Endothelial cell (in vitro differentiated cells): Measurements from ENCODE around the gene SUFU. TPM values are rescaled to one million over a fixed set of nuclear protein-coding genes. Genes with fewer than 3 reads are reported as not detected.

Source experiments
- DNase-seq: peaks from one replicate; pipeline ENCODE4 v3.0.0; 2021; ENCODE audit warnings: low spot score
- H3K27ac Mint-ChIP-seq: one replicate; pipeline ENCODE4 v1.8.0; 2021; ENCODE audit warnings: mixed read lengths, inconsistent platforms; ENCODE audit not compliant: unreplicated experiment
- H3K27me3 Mint-ChIP-seq: one replicate; pipeline ENCODE4 v1.8.0; 2021; ENCODE audit warnings: mild to moderate bottlenecking, moderate library complexity, mixed read lengths, inconsistent platforms; ENCODE audit not compliant: unreplicated experiment
- H3K36me3 Mint-ChIP-seq: one replicate; pipeline ENCODE4 v1.8.0; 2021; ENCODE audit warnings: mild to moderate bottlenecking, low read depth, mixed read lengths, inconsistent platforms; ENCODE audit not compliant: unreplicated experiment
- H3K4me1 Mint-ChIP-seq: one replicate; pipeline ENCODE4 v1.8.0; 2021; ENCODE audit warnings: mild to moderate bottlenecking, mixed read lengths, inconsistent platforms; ENCODE audit not compliant: unreplicated experiment
- H3K4me3 Mint-ChIP-seq: one replicate; pipeline ENCODE4 v1.8.0; 2021; ENCODE audit warnings: mild to moderate bottlenecking, mixed read lengths, inconsistent platforms; ENCODE audit not compliant: unreplicated experiment
- H3K9me3 Mint-ChIP-seq: one replicate; pipeline ENCODE4 v1.8.0; 2021; ENCODE audit warnings: mixed read lengths, inconsistent platforms; ENCODE audit not compliant: unreplicated experiment
- total RNA-seq: library from RNA; stranded (reverse); fragmentation: NEBNext Ultra II Directional; extraction: Animal tissue kit (Norgen Biotek cat#: 25700); gene quantifications from one replicate; pipeline ENCODE4 v1.2.1, GENCODE V29; 2021; ENCODE audit not compliant: unreplicated experiment
- TF ChIP-seq, protein P1 (sequence below): fragments of 200-600 bp; sonication (generic); IDR thresholded peaks from one replicate; pipeline ENCODE4 v1.5.0; 2021; ENCODE audit warnings: antibody characterized with exemption; ENCODE audit not compliant: unreplicated experiment

The SUFU gene
- total RNA-seq, 1 donor from 2014 or later: 44.4 TPM

DNA sequence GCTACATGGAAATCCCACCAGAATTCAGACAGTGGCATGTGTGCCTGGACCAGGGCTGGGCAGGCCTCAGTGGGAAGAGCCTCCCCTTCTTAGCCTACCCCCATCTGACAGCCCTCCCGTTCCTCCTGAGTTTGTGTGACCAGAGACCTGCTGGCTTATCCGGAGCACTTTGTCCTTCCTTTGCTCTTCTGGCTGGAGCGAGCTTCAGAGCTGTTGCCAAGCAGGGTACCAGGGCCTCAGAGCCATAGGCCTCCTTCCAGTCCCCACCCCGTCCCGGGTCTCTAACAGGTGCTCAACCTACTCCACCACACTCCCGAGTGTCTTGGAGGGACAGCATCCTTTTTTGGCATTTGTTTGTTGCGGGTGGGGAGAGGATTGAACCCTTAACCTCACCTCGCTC lies 114.0 kb downstream of the SUFU start:
- H3K27me3 Mint-ChIP-seq: peaks cover 10% of the 10 kb centered on the region
- H3K27ac Mint-ChIP-seq: no peak overlapping the region
- peaks cover 34% of the 10 kb centered on the region for H3K4me1 Mint-ChIP-seq
- TF ChIP-seq, protein P1, sequence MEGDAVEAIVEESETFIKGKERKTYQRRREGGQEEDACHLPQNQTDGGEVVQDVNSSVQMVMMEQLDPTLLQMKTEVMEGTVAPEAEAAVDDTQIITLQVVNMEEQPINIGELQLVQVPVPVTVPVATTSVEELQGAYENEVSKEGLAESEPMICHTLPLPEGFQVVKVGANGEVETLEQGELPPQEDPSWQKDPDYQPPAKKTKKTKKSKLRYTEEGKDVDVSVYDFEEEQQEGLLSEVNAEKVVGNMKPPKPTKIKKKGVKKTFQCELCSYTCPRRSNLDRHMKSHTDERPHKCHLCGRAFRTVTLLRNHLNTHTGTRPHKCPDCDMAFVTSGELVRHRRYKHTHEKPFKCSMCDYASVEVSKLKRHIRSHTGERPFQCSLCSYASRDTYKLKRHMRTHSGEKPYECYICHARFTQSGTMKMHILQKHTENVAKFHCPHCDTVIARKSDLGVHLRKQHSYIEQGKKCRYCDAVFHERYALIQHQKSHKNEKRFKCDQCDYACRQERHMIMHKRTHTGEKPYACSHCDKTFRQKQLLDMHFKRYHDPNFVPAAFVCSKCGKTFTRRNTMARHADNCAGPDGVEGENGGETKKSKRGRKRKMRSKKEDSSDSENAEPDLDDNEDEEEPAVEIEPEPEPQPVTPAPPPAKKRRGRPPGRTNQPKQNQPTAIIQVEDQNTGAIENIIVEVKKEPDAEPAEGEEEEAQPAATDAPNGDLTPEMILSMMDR: no peak
- H3K9me3 Mint-ChIP-seq: no peaks in the 10 kb centered on the region
- H3K4me3 Mint-ChIP-seq: peak overlapping the region; percentile 44
- DNase-seq: no peak
- peaks cover 29% of the 10 kb centered on the region for H3K36me3 Mint-ChIP-seq

DNA sequence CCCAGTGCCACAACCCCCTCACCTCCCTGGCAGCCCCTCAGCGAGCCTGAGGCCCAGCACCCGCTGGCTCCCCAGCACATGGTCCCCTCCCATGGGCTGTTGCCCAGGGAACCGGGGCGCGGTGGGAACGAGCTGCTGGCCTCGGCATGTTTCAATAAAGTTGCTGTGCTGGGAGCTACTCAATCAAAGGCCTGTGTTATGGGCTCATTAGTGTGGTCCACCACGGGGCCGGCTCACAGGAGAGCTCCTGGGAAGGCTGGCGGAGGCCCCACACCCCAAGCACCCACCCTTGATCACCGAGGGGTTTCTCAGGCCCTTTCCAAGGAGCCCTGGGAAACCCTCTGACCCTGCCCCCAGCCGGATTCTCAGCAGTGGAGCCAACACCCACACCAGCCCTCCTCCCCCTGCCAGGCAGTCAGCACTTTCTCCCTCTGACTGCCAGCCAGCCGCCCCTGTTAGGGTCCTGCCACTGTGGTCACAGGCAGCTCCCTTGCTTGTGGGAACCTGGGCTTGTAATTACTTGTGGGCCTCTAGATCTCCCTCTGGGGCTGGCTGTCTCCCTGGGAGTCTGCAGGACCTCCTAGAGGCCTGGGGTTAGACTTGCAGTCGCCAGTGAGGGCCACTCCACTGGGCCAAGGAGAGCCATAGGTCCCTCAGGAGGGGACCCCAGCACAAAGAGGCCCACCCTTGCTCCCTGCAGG lies 115.7 kb downstream of the SUFU start:
- Mint-ChIP-seq H3K4me1 (peaks cover 39% of the 10 kb centered on the region), H3K9me3 (no peaks in the 10 kb centered on the region), H3K27ac (no peak overlapping the region), H3K27me3 (peaks cover 12% of the 10 kb centered on the region), H3K4me3 (no peak overlapping the region), H3K36me3 (peaks cover 35% of the 10 kb centered on the region)
- no peak for DNase-seq
- TF ChIP-seq, protein P1: no peak

DNA sequence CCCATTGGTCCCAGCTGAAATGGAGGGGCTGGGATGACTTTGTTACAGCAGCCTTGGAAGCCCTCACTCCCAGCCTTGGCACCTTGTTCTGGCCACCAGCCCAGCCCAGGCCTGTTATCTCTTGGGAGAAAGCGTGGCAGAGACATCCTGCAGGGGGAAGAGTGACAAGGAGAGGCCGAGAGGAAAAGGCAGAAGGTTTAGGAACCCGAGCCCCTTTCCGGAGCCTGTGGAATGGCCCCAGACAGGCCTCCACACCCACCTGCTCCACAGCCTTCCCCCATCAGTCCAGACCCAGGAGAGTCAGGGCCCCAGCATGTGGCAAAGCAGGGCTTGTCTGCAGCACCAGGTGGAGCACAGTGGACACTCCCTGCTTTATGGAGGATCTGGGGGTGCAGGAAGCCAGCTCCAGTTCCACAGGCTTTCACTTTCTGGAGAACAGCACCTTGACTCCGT lies 116.4 kb downstream of the SUFU start:
- H3K9me3 Mint-ChIP-seq: no peaks in the 10 kb centered on the region
- peaks cover 42% of the 10 kb centered on the region for H3K4me1 Mint-ChIP-seq
- peaks cover 14% of the 10 kb centered on the region for H3K27me3 Mint-ChIP-seq
- H3K36me3 Mint-ChIP-seq: peaks cover 37% of the 10 kb centered on the region
- TF ChIP-seq, protein P1: no peak
- no peak for DNase-seq
- no peak overlapping the region for H3K4me3 Mint-ChIP-seq
- H3K27ac Mint-ChIP-seq: no peak overlapping the region

DNA sequence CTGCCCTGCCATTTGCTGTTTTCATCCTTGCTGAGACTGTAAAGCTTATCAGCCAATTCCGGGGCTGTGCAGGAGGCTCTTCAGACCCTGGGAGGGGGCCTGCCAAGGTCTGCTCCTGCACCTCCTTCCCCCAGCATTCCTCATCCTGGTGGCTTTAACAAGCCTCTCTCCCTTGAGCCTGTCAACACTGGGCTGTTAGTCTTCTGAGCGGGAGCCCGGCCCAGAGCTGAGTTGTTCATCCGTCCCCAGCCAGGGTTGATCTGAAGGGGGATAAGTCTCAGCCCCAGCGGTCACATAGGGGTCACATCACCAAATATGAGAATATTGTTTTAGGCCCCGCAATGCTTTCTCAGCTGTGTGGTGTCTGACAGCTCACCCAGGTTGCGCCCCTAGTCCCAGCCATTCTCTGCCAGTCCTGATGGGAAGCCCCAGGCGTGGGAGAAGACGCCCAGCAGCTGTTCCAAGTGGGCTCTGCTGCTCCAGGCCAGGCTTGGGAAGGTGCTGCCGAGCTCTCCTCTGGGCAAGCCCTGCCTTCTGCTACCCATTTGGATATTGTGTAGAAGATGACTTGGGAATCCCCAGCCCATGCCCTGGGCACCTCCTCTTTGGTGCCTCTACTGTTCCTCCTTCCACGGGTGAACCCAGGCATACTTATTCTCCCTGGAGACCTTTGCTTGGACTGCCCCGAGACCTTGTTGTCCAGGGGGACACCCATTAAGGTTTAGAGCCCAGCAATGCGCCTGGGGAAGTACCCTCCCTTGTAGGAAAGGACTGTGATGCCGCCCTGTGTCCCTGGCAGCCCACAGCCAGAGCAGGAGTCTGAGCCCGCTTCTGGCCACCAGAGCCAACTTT lies 117.0 kb downstream of the SUFU start:
- peak overlapping the region; percentile 42 for H3K4me3 Mint-ChIP-seq

More for the DNA sequence above, 117.0 kb downstream of the SUFU start:
- DNase-seq: no peak
- H3K27ac Mint-ChIP-seq: no peak overlapping the region
- H3K9me3 Mint-ChIP-seq: no peaks in the 10 kb centered on the region
- H3K36me3 Mint-ChIP-seq: peaks cover 36% of the 10 kb centered on the region
- H3K4me1 Mint-ChIP-seq: peaks cover 43% of the 10 kb centered on the region
- TF ChIP-seq, protein P1: no peak
- peaks cover 17% of the 10 kb centered on the region for H3K27me3 Mint-ChIP-seq
